DMS153 treated with DMSO at 0.1 percent for 48 hours (cell line): ENCODE measurements around the gene MEFV.
"Not testable (repeated sequence)": the region's sequence is repeated elsewhere in the genome, so short reads cannot be mapped to it uniquely, and the experiment has no call there.

Experiments
- DNase-seq: peaks from one replicate; lab custom pipeline; 2025; ENCODE audit not compliant: unreplicated experiment; lab: John Stamatoyannopoulos, UW

MEFV gene

DNA sequence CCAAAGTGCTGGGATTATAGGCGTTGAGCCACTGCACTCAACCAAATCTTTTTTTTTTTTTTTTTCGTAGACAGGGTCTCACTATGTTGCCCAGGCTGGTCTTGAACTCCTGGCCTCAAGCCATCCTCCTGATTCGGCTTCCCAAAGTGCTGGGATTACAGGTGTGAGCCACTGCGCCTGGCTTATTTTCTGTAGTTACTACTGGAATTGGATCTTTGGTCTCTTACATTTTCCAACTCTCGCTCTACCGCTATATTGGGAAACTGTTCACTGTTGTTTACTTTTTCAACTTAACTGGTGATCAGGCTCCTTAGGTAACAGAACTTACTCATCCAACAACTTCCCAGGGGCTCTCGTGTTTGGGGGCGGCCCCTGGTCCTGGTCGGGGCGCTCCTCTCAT, 35.6 kb downstream of the MEFV start:
- DNase-seq, result no peak

- no peak for DNase-seq
These were observed 40.2 kb downstream of the MEFV start for GRCh38 chr16:3216263-3216640.

DNA sequence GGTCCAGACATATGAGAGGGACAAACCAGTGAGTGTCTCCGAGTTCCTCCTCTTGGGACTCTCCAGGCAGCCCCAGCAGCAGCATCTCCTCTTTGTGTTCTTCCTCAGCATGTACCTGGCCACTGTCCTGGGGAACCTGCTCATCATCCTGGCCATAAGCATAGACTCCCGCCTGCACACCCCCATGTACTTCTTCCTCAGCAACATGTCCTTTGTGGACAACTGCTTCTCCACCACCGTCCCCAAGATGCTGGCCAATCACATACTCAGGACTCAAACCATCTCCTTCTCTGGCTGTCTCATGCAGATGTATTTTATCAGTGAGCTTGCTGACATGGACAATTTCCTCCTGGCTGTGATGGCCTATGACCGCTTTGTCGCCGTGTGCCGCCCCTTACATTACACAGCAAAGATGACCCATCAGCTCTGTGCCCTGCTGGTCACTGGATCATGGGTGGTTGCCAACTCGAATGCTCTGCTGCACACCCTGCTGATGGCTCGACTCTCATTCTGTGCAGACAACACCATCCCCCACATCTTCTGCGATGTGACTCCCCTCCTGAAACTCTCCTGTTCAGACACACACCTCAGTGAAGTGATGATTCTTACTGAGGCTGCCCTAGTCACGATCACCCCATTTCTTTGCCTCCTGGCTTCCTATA, 40.7 kb downstream of the MEFV start:
- no peak for DNase-seq

GRCh38 chr16:3214904-3215600, 41.4 kb downstream of the MEFV start:
- DNase-seq, result no peak

GRCh38 chr16:3212567-3212966, 43.9 kb downstream of the MEFV start:
- DNase-seq, result no peak

GRCh38 chr16:3212006-3212405, 44.4 kb downstream of the MEFV start:
- no peak for DNase-seq

GRCh38 chr16:3207086-3207953, 49.1 kb downstream of the MEFV start:
- no peak for DNase-seq

GRCh38 chr16:3205939-3206338, 50.5 kb downstream of the MEFV start:
- not testable (repeated sequence) for DNase-seq

GRCh38 chr16:3202903-3203539, 53.4 kb downstream of the MEFV start:
- no peak for DNase-seq

DNA sequence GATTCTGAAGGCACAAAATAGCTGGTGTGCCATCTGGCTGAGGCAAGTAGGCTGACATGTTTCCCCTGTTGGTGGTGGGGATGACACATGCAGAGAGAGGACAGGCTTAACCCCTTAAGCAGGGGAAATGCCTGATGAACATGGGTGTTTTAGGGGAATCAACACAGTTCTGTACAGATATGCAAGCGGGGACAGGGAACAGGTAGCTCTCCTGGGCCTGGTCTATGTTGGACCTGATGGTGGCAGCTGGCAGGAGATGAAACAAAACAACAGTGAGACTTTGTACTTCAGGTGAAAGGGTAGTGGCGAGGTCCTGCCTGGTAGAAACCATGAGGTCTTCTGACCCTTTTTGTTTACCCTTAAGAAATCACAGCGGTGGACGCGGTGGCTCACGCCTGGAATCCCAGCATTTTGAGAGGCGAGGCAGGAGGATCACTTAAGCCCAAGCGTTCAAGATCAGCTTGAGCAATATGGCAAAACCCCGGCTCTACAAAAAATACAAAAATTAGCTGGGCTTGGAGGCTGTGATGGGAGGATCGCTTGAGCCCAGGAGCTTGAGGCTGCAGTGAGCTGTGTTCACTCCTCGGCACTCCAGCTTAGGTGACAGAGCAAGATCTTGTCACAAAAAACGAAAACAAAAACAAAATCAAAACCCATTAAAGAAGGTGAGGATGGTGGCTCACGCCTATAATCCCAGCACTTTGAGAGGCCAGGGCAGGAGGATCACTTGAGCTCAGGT, 57.9 kb downstream of the MEFV start:
- DNase-seq, result no peak

GRCh38 chr16:3197694-3198333, 58.6 kb downstream of the MEFV start:
- not testable (repeated sequence) for DNase-seq

DNA sequence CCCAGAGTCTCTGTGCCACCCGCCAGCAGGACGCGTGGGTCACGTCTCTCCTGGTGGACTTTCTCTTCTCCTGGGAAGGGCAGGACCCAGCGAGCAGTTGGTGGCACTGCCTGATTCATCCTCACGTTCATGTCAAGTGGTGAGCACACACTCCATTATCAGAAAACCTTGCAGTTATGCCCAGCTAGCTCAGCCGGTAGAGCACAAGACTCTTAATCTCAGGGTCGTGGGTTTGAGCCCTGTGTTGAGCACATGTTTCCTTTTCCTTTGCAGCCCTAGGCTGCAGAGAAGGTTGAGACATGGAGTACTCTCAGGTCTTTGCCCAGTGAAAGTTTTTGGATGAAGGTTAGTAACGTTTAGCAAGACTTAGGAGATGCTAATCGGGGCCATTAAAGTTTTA, 60.5 kb downstream of the MEFV start:
- DNase-seq, result no peak

- no peak for DNase-seq
These were observed 61.6 kb downstream of the MEFV start for GRCh38 chr16:3194792-3195191.

DNA sequence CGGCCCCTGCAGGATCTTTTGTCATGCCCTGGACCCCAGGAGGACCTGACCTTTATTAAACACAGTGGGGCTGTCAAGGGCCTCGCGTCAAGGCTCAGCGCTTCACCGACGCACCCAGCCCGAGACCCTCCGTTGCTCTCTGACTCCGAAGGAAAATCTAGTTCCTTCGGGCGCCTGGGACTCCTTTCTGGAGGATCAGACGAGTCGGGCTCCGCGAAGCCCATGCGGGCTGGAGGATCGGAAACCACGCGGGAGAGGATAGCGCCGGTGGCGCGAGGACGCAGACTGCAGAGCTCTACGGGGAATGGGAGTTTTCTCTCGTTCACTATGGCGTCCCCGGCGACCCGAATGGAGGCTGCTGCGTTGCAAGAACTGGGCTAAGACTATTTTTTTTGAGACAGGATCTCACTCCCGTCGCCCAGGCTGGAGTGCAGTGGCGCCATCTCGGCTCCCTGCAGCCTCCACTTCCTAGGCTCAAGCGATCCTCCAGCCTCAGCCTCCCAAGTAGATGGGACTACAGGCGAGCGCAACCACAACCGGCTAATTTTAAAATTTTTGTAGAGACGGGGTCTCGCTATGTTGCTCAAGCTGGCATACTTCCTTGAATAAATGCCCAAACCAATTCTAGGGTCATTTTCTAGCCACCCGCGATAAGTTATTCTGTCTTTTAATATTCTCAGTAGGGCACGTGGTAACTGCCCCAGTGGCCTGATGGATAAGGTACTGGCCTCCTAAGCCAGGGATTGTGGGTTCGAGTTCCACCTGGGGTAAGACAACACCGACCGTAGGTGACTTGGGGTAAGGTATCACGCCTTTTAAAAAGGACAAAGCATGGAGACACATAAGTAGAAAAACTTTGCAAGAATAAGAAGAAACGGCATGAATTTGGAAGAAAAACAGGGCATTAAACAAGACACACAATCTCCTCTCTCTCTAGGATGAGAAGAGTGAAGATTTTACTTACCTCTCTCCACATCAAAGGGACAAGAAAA, 62.9 kb downstream of the MEFV start:
- no peak for DNase-seq

GRCh38 chr16:3192476-3193019, 63.9 kb downstream of the MEFV start:
- no peak for DNase-seq
